Neural progenitor cell (in vitro differentiated cells): ENCODE data around the gene THSD4. TPM values are rescaled to one million over a fixed set of nuclear protein-coding genes. Genes with fewer than 3 reads are reported as not detected.
A peak's percentile ranks its signal among the peaks of the same experiment; 100 is the strongest.

ENCODE experiments used
- DNase-seq: peaks from one replicate; pipeline ENCODE4 v3.0.0-alpha.2; 2016; ENCODE audit warnings: low spot score
- H2AFZ ChIP-seq: fragments of 200-600 bp; sonication (generic); replicated peaks from 2 replicates; pipeline ENCODE4 v1.6.1; 2016; ENCODE audit warnings: antibody characterized with exemption
- H3F3A ChIP-seq: fragments of 200-600 bp; sonication (generic); 2 replicates; pipeline ENCODE4 v1.6.1; 2016; ENCODE audit warnings: antibody characterized with exemption, low read depth
- H3K27ac ChIP-seq: fragments of 200-600 bp; sonication (generic); 2 replicates; pipeline ENCODE4 v1.5.1; 2016; ENCODE audit warnings: mild to moderate bottlenecking
- H3K27me3 ChIP-seq: fragments of 200-600 bp; sonication (generic); 2 replicates; pipeline ENCODE4 v1.6.1; 2016; ENCODE audit warnings: mild to moderate bottlenecking, moderate library complexity
- H3K36me3 ChIP-seq: fragments of 200-600 bp; sonication (generic); 2 replicates; pipeline ENCODE4 v1.5.1; 2016
- H3K4me1 ChIP-seq: fragments of 200-600 bp; sonication (generic); 2 replicates; pipeline ENCODE4 v1.6.1; 2016; ENCODE audit warnings: mixed run types
- H3K4me2 ChIP-seq: fragments of 200-600 bp; sonication (generic); 2 replicates; pipeline ENCODE4 v1.6.1; 2016
- H3K4me3 ChIP-seq: fragments of 200-600 bp; sonication (generic); 2 replicates; pipeline ENCODE4 v1.5.1; 2016
- H3K79me2 ChIP-seq: fragments of 200-600 bp; sonication (generic); 2 replicates; pipeline ENCODE4 v1.6.1; 2016; ENCODE audit warnings: low read depth
- H3K9ac ChIP-seq: fragments of 200-600 bp; sonication (generic); 2 replicates; pipeline ENCODE4 v1.6.1; 2016
- H3K9me3 ChIP-seq: fragments of 200-600 bp; sonication (generic); 2 replicates; pipeline ENCODE4 v1.5.1; 2016; ENCODE audit warnings: low read depth
- H4K20me1 ChIP-seq: fragments of 200-600 bp; sonication (generic); 2 replicates; pipeline ENCODE4 v1.6.1; 2016; ENCODE audit warnings: low read depth
- H3K27ac Mint-ChIP-seq: 3 replicates; pipeline ENCODE4 v1.8.0; 2021; ENCODE audit warnings: mixed read lengths
- H3K27me3 Mint-ChIP-seq: 2 replicates; pipeline ENCODE4 v1.8.0; 2022; ENCODE audit warnings: low read depth, mild to moderate bottlenecking, inconsistent platforms, moderate library complexity, mixed read lengths; ENCODE audit not compliant: insufficient read depth
- H3K36me3 Mint-ChIP-seq: 3 replicates; pipeline ENCODE4 v1.8.0; 2021; ENCODE audit warnings: mixed read lengths
- H3K4me1 Mint-ChIP-seq: 3 replicates; pipeline ENCODE4 v1.8.0; 2021; ENCODE audit warnings: mixed read lengths
- H3K4me3 Mint-ChIP-seq: 3 replicates; pipeline ENCODE4 v1.8.0; 2021; ENCODE audit warnings: mild to moderate bottlenecking, moderate library complexity, mixed read lengths
- H3K9me3 Mint-ChIP-seq: 3 replicates; pipeline ENCODE4 v1.8.0; 2020; ENCODE audit warnings: mixed read lengths
- CTCF ChIP-seq: fragments of 200-600 bp; sonication (generic); IDR thresholded peaks from 2 replicates; pipeline ENCODE4 v1.5.1; 2017; ENCODE audit warnings: antibody characterized with exemption, mild to moderate bottlenecking
- EZH2 ChIP-seq: fragments of 200-600 bp; sonication (generic); IDR thresholded peaks from 2 replicates; pipeline ENCODE4 v1.6.1; 2017; ENCODE audit warnings: antibody characterized with exemption, mild to moderate bottlenecking, moderate library complexity
- EZH2phosphoT487 ChIP-seq: fragments of 200-600 bp; sonication (generic); IDR thresholded peaks from 2 replicates; pipeline ENCODE4 v1.6.1; 2017; ENCODE audit warnings: antibody characterized with exemption
- total RNA-seq: library from RNA; depleted of rRNA; stranded (reverse); fragments of >200 nt; gene quantifications from 2 replicates; pipeline ENCODE4 v1.2.3, GENCODE V29; 2015; ENCODE audit warnings: low replicate concordance

Gene THSD4
- total RNA-seq, 1 donor from 2014 or later, result 2.4 TPM

- Histone ChIP-seq H3F3A (peaks cover 7% of the 10 kb centered on the region), H3K4me1 (peaks cover 16% of the 10 kb centered on the region), H3K27me3 (no peaks in the 10 kb centered on the region), H4K20me1 (no peaks in the 10 kb centered on the region), H2AFZ (no peak overlapping the region), H3K9ac (no peak overlapping the region), H3K9me3 (no peaks in the 10 kb centered on the region), H3K79me2 (no peaks in the 10 kb centered on the region), H3K4me3 (no peak overlapping the region), H3K27ac (no peak overlapping the region), H3K36me3 (no peaks in the 10 kb centered on the region), H3K4me2 (no peak overlapping the region)
- Mint-ChIP-seq H3K9me3 (no peaks in the 10 kb centered on the region), H3K4me1 (no peaks in the 10 kb centered on the region), H3K4me3 (no peak overlapping the region), H3K36me3 (no peaks in the 10 kb centered on the region), H3K27ac (no peak overlapping the region), H3K27me3 (peaks cover 4% of the 10 kb centered on the region)
- no peak for DNase-seq
- TF ChIP-seq EZH2phosphoT487 (no peak), CTCF (no peak), EZH2 (no peak)
Measured at GRCh38 chr15:71734709-71735384, 619.6 kb downstream of the THSD4 start.

GRCh38 chr15:71735385-71735757 lies 620.1 kb downstream of the THSD4 start:
- Histone ChIP-seq H3K9me3 (no peaks in the 10 kb centered on the region), H3K9ac (no peak overlapping the region), H2AFZ (no peak overlapping the region), H3K36me3 (no peaks in the 10 kb centered on the region), H3K4me1 (peaks cover 16% of the 10 kb centered on the region), H3F3A (peaks cover 7% of the 10 kb centered on the region), H3K4me3 (no peak overlapping the region), H3K4me2 (no peak overlapping the region), H3K79me2 (no peaks in the 10 kb centered on the region), H4K20me1 (no peaks in the 10 kb centered on the region), H3K27ac (no peak overlapping the region), H3K27me3 (no peaks in the 10 kb centered on the region)
- Mint-ChIP-seq H3K27me3 (peaks cover 3% of the 10 kb centered on the region), H3K9me3 (no peaks in the 10 kb centered on the region), H3K4me3 (no peak overlapping the region), H3K27ac (no peak overlapping the region), H3K36me3 (no peaks in the 10 kb centered on the region), H3K4me1 (no peaks in the 10 kb centered on the region)
- DNase-seq, result no peak
- TF ChIP-seq CTCF, result no peak

DNA sequence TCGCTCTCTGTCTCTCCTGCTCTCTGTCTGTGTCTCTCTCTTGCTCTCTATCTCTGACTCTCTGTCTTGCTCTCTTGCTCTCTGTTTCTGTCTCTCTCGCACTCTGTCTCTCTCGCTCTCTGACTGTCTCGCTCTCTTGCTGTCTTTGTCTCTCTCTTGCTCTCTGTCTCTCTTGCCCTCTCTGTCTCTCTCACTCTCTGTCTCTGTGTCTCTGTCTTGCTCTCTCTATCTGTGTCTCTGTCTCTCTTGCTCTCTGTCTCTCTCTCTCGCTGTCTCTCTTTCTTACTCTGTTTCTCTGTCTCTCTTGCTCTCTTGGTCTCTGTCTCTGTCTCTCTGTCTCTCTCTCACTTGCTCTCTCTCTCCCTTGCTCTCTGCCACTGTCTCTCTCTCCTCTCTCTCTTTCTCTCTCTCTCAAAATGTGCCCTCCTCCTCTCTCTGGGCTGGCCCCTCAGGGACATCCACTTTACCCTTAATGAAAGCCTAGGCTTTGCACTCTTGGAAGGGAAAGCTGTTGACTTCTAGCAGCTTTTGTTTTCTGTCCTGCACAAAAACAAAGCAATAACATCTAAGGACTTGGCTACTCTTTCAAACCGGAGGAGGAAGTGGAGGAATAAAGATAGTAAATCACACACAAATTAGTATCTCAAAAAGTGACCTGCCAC lies 621.1 kb downstream of the THSD4 start:
- Histone ChIP-seq H3K36me3 (no peaks in the 10 kb centered on the region), H3K4me1 (peaks cover 16% of the 10 kb centered on the region), H3F3A (peaks cover 7% of the 10 kb centered on the region), H3K9me3 (no peaks in the 10 kb centered on the region), H3K79me2 (no peaks in the 10 kb centered on the region), H3K9ac (no peak overlapping the region), H3K27me3 (no peaks in the 10 kb centered on the region), H3K27ac (no peak overlapping the region), H3K4me3 (no peak overlapping the region), H4K20me1 (no peaks in the 10 kb centered on the region), H2AFZ (peak overlapping the region; percentile 88), H3K4me2 (peak overlapping the region; percentile 64)
- Mint-ChIP-seq H3K27ac (no peak overlapping the region), H3K27me3 (peaks cover 3% of the 10 kb centered on the region), H3K4me1 (no peaks in the 10 kb centered on the region), H3K36me3 (no peaks in the 10 kb centered on the region), H3K4me3 (no peak overlapping the region), H3K9me3 (no peaks in the 10 kb centered on the region)
- DNase-seq, result peak; percentile 48
- TF ChIP-seq EZH2phosphoT487 (no peak), CTCF (no peak), EZH2 (no peak)
